Pulmonary artery endothelial cell (primary cell): ENCODE data around the gene MRFAP1L1. TPM values are rescaled to one million over a fixed set of nuclear protein-coding genes. Genes with fewer than 3 reads are reported as not detected.
"Not testable (repeated sequence)": the region's sequence is repeated elsewhere in the genome, so short reads cannot be mapped to it uniquely, and the experiment has no call there.

Source experiments
- DNase-seq: peaks from one replicate; pipeline ENCODE4 v3.0.0-alpha.2; 2011; ENCODE audit warnings: low read depth, low spot score
- total RNA-seq: library from RNA; depleted of rRNA; stranded (reverse); fragments of >200 nt; gene quantifications from 2 replicates; pipeline ENCODE4 v1.2.3, GENCODE V29; 2014

MRFAP1L1 gene
- total RNA-seq: 53.3 and 59.1 TPM in 2 replicates

DNA sequence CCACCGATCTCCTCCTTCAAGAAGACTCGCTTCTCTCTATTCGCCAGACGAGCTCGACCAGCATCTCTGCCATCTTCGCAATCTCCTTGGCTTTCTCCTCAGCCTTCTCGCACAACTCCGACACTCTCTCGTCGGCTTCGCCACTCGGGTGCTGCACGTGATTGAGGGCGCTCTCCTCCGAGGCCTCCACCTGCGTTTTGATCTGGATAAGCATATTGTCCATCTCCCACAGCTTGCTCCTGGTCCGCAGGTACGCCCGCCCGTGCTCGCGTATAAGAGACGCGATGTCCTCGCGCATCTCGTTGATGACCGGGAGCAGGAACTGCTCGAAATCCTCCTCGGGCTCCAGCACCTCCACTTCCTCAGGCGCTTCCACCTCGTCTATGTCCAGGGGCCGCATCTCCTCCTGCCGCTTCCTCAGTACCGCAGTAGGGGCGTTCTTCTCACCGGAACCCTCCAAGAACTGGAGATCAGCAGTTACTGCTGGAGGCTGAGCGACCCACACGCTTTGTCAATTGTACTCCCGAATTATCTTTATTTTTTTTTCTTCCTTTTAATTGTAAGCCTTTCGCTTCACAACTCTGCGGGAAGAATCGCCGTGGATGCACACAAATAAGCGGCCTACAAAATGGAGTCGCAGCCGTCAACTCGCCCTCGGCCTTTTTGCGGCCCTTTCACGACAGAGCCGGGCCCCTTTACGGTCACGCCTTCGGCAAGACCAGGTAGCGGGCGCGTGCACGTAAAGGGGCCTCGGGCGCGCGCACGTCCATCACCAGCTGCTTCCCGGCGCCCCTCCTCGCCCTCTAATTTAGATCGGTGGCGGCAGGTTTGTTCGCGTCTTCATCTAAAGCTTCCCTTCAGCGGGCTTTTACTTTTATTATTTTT lies at the start of gene MRFAP1L1:
Gene MRFAP1L1 (minus strand): TSS at position 636 of the 885 bp plus-strand sequence. CDS start 236 bp downstream, at position 400.
- peak; percentile 88 for DNase-seq

- no peak for DNase-seq
Measured at GRCh38 chr4:6758728-6759127, 49.1 kb upstream of the MRFAP1L1 start.

DNA sequence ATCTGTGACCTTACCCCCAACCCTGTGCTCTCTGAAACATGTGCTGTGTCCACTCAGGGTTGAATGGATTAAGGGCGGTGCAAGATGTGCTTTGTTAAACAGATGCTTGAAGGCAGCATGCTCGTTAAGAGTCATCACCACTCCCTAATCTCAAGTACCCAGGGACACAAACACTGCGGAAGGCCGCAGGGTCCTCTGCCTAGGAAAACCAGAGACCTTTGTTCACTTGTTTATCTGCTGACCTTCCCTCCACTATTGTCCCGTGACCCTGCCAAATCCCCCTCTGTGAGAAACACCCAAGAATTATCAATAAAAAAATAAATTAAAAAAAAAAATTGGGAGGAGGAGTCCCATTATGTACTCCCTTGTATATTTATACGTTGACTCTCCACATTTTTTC lies 46.7 kb upstream of the MRFAP1L1 start:
- DNase-seq: not testable (repeated sequence)

GRCh38 chr4:6755088-6755753 lies 45.6 kb upstream of the MRFAP1L1 start:
- DNase-seq: no peak

GRCh38 chr4:6754481-6755087 lies 44.9 kb upstream of the MRFAP1L1 start:
- no peak for DNase-seq

DNA sequence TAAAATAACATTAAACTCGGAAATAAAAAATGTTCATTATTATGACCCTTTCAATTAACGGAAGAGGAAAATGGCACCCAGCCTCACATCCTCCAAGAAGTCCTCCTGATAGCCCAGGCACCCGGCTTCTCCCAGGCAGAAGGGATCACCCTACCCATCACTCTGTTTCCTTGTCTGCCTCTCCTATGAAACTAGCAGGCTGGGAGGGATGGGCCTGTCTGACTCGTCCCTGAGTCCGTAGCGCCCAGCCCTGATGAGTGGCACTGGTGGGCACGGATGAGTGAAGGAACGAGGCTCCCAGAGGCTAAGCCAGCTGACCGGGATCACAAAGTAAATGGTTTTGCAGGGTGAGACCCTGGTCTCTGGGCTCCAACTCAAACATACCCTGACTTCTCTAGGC lies 44.2 kb upstream of the MRFAP1L1 start:
- no peak for DNase-seq

DNA sequence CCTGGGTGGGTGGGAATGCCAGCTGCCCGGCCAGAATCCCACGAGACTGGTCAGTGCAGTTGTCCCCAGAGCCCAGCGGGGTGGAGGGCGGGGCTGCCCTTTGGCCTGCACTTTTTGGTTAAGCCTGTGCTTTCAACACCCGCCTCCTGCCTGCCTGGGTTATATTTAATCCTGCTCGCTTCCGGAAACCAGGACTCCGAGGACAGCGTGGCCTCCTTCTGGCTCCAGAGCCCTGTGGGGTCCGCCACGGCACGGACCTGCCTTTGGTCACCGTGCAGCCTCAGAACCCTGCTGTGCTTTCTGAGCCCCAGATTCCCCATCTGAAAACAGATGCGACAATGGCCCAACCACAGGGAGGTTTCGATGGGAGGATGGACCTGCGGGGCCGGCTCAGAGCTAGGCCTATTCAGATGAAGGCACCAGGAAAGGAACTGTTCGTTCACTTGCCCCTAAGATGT lies 43.5 kb upstream of the MRFAP1L1 start:
- no peak for DNase-seq

- DNase-seq: no peak
Measured at GRCh38 chr4:6752486-6752829, 42.8 kb upstream of the MRFAP1L1 start.

GRCh38 chr4:6751611-6752485 lies 42.2 kb upstream of the MRFAP1L1 start:
- no peak for DNase-seq

GRCh38 chr4:6750286-6751221 lies 40.9 kb upstream of the MRFAP1L1 start:
- DNase-seq: no peak

DNA sequence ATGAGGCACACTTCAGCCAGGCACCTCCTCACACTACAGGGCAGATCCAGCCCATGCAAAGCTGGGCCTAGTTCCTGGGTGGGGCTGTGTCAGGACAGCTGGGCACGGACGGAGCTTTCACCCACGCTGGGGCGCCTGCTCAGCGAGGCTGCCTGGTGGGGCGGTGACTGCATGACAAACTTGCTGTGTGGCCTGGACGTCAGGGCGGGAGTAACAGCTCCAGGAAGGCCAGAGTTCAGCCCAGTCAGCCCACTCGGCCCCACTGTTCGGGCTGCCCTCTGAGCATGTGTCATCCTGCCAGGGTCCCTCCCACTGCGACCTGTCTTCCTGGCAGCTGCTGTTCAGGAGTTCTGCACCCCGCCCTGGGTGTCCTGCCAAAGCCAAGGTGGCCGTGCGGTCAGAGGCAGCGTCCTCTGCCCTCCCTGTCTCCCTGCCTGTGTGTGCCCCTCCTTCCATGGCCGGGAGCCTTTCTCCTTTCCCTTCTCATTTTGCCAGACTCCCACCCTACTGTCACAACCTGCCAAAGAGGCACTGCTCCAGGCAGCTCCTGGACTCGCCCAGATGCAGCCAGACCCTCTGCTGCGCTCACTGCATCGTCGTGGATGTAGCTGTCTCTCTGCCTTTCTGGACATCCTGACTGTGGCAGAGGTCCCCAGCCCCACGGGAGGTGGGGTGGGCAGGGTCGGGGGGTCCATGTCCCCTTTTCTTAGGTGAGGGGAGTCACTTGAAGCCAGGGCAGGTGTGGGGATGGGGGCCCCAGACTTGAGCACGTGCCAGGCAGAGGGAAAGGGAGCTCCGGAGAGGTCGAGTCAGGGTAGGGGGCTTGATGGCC lies 39.9 kb upstream of the MRFAP1L1 start:
- DNase-seq: no peak

DNA sequence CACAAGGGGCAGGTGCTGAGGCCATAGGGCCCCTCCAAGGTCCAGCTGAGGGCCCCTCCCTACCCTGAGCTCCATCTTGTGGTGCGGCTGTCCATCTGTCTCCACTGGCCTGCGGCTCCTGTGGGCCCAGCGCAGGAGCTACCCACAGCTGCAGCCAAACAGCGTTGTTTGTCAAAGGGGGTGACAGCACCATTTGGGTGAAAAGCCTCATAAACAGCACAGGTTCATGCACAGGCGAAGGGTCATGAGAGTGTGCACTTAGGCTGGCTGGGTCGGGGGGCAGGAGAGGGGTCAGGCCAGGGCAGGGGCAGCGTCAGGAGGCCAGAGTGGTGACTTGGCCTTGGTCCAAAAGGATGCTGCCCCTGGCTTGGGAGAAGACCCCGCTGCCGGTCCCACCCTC lies 38.6 kb upstream of the MRFAP1L1 start:
- no peak for DNase-seq

DNA sequence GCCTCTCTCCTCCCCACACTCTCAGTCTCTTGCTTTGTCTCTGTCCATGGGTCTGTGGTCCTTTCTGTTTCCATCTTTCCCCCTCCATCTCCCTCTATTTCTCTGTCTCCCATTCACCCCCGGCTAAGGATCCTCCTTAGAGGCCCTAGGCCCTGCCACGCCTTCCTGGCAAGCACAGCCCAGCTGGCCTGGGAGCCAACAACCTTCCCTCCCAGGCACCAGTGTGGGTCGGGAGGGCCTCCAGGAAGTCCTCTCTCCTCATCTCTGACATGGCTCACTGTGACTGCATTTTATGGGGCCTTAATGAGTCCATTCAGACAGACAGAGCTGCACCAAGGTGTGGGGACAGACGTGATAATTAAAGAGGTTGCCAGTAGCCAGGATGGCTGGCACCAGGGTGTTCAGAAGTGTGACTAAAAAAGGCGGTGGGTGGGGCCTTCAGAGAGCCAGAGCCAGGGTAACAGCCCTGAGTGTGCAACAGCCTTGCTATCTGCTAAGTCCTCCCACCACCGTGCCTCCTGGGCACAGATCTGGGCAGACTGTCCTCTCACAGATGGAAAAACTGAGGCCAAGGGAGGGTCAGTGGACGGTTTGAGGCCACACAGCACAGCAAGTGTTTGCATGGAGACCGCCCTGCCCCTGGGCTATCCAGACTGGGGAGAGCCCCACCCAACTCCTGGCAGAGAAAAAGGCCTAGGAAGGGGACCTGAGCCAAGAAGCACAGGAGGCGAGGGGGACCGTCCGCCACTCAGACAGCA lies 37.8 kb upstream of the MRFAP1L1 start:
- no peak for DNase-seq

DNA sequence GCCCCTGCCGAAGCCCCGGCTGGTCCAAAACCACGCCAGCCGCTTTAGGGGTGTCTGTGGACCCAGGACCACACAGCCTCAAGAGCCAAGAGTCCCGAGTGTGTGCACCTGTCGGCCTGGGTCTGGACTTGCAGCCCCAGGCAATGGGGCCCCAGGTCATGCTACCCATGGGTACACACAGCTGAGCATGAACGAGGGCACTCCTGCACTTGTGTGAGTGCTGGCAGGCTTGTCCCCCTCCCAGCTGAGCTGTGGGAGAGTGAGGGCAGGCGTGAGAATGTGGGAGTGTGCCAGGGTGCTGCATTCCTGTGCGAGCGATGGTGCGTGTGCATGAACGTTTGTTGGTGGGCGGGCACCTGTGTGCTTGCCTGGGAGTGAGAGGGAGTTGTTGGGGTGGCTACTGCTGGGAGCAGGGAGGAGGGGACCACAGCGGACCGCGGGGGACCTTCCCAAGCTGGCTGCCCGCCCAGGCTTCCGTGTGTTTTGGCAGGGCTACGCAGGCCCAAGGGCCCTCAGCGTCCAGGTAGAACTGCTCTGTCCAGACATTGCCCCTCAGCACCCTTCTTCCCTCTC lies 37.1 kb upstream of the MRFAP1L1 start:
- DNase-seq: no peak

DNA sequence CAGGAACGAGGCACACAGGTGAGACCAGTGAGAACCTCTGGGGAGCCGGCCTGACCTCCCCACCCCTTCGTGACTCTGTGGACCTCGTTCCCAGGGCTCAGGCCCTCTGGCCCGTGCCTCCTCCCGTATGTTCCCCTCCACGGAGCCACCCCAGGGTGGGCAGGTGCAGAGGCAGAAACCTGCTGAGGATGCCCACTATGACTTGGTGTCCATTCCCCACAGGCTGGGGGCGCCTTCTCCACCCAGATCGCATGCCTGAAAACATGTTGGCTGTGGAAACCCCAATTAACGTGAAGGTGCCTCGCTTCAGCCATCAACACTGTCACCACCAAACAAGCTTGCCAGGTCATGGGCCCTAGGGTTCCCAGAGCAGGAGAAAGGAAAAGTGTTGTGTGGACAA lies 33.3 kb upstream of the MRFAP1L1 start:
- no peak for DNase-seq

GRCh38 chr4:6742507-6742906 lies 32.8 kb upstream of the MRFAP1L1 start:
- DNase-seq: no peak

DNA sequence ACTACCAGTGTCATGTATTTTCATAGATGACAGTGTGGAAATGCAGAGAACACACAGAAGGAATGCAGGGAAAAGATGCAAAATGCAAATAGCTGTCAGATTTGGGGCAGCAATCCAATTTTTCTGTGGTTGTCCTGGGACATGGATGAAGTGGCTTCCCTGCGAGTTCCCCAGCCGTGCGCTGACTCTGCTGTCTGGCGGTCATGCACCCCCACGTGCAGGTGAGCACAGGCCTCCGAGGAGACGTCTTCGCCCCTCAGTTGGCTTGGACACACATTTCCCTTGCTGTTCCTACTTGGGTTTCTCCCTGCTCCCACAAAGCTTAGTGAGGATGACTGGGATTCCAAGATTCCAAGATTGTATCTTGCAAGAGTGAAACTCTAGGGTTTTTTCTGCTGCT lies 30.7 kb upstream of the MRFAP1L1 start:
- no peak for DNase-seq

- no peak for DNase-seq
Measured at GRCh38 chr4:6739920-6740319, 30.3 kb upstream of the MRFAP1L1 start.
